Mesenchymal stem cell (in vitro differentiated cells and primary cell): Measurements from ENCODE around the gene CDH18.

Experiments
- DNase-seq: peaks from one replicate; pipeline ENCODE4 v3.0.0-alpha.2; 2013
- H2AFZ ChIP-seq: one replicate; pipeline ENCODE4 v1.6.1; 2013; ENCODE audit warnings: low read depth, mild to moderate bottlenecking, control low read depth, inconsistent platforms, low read length, moderate library complexity
- H2AK5ac ChIP-seq: 2 replicates; pipeline ENCODE4 v1.6.1; 2013; ENCODE audit warnings: low read length, moderate library complexity, mild to moderate bottlenecking, inconsistent platforms; ENCODE audit not compliant: severe bottlenecking
- H2BK120ac ChIP-seq: one replicate; pipeline ENCODE4 v1.6.1; 2013; ENCODE audit warnings: low read depth, mild to moderate bottlenecking, inconsistent platforms, low read length, moderate library complexity
- H2BK12ac ChIP-seq, 2 experiments: one replicate each; pipeline ENCODE4 v1.6.1; 2013; ENCODE audit warnings: inconsistent platforms in 2 of 2, low read length in 2 of 2, mild to moderate bottlenecking in 2 of 2, moderate library complexity in 2 of 2, control low read depth in 1 of 2
- H2BK15ac ChIP-seq: one replicate; pipeline ENCODE4 v1.6.1; 2013; ENCODE audit warnings: mild to moderate bottlenecking, low read depth, inconsistent platforms; ENCODE audit not compliant: poor library complexity, severe bottlenecking
- H2BK5ac ChIP-seq: 2 replicates; pipeline ENCODE4 v1.6.1; 2013; ENCODE audit warnings: low read depth, mild to moderate bottlenecking, low read length, control low read depth, inconsistent platforms; ENCODE audit not compliant: poor library complexity, severe bottlenecking
- H3K14ac ChIP-seq, 2 experiments: one replicate each; pipeline ENCODE4 v1.6.1; 2013; ENCODE audit warnings: inconsistent platforms in 2 of 2, low read length in 2 of 2, control low read depth in 1 of 2, mild to moderate bottlenecking in 1 of 2, moderate library complexity in 1 of 2
- H3K18ac ChIP-seq, 2 experiments: one replicate each; pipeline ENCODE4 v1.6.1; 2013; ENCODE audit warnings: inconsistent platforms in 2 of 2, low read length in 2 of 2, control low read depth in 1 of 2, low read depth in 1 of 2, mild to moderate bottlenecking in 1 of 2
- H3K23ac ChIP-seq, 2 experiments: one replicate each; pipeline ENCODE4 v1.6.1; 2013; ENCODE audit warnings: inconsistent platforms in 2 of 2, low read length in 2 of 2, mild to moderate bottlenecking in 2 of 2, moderate library complexity in 2 of 2, control low read depth in 1 of 2
- H3K27ac ChIP-seq: 2 replicates; pipeline ENCODE4 v1.5.1; 2013; ENCODE audit warnings: mild to moderate bottlenecking, moderate library complexity, low read length, control low read depth, inconsistent platforms; ENCODE audit not compliant: poor library complexity, severe bottlenecking
- H3K27me3 ChIP-seq, 2 experiments: 2 replicates each; pipeline versions ENCODE4 v1.6.1 to v1.7.0; 2013; ENCODE audit warnings: low read length in 2 of 2, mild to moderate bottlenecking in 2 of 2, moderate library complexity in 2 of 2, control low read depth in 1 of 2, inconsistent platforms in 1 of 2; ENCODE audit not compliant: control insufficient read depth in 1 of 2, insufficient read depth in 1 of 2
- H3K36me3 ChIP-seq, 2 experiments: 2 replicates each; pipeline versions ENCODE4 v1.6.1 to v1.7.0; 2013; ENCODE audit warnings: low read length in 2 of 2, control low read depth in 1 of 2, inconsistent platforms in 1 of 2, low read depth in 1 of 2, mild to moderate bottlenecking in 1 of 2; ENCODE audit not compliant: insufficient read depth in 2 of 2, control insufficient read depth in 1 of 2
- H3K4ac ChIP-seq, 2 experiments: one replicate each; pipeline ENCODE4 v1.6.1; 2013; ENCODE audit warnings: inconsistent platforms in 2 of 2, low read length in 2 of 2, mild to moderate bottlenecking in 2 of 2, moderate library complexity in 2 of 2, control low read depth in 1 of 2, low read depth in 1 of 2
- H3K4me1 ChIP-seq: 2 replicates; pipeline ENCODE4 v1.6.1; 2013; ENCODE audit warnings: low read depth, low read length, control low read depth; ENCODE audit not compliant: control insufficient read depth, insufficient read depth
- H3K4me2 ChIP-seq: 2 replicates; pipeline ENCODE4 v1.6.1; 2013; ENCODE audit warnings: low read length, mild to moderate bottlenecking, inconsistent platforms; ENCODE audit not compliant: poor library complexity, severe bottlenecking
- H3K4me3 ChIP-seq, 2 experiments: 2 replicates each; pipeline versions ENCODE4 v1.5.1 to v1.7.0; 2013; ENCODE audit warnings: low read length in 2 of 2, mild to moderate bottlenecking in 2 of 2, control low read depth in 1 of 2, low read depth in 1 of 2; ENCODE audit not compliant: insufficient read depth in 1 of 2
- H3K79me1 ChIP-seq: replicated peaks from 2 replicates; pipeline ENCODE4 v1.6.1; 2013; ENCODE audit warnings: mild to moderate bottlenecking, control low read depth, low read length, inconsistent platforms; ENCODE audit not compliant: poor library complexity, severe bottlenecking
- H3K9ac ChIP-seq: 2 replicates; pipeline ENCODE4 v1.7.0; 2013; ENCODE audit warnings: mild to moderate bottlenecking, low read length, moderate library complexity
- H3K9me3 ChIP-seq: 2 replicates; pipeline ENCODE4 v1.7.0; 2013; ENCODE audit warnings: mild to moderate bottlenecking, low read length; ENCODE audit not compliant: control insufficient read depth
- H4K8ac ChIP-seq: one replicate; pipeline ENCODE4 v1.6.1; 2013; ENCODE audit warnings: inconsistent platforms, mild to moderate bottlenecking, low read length, moderate library complexity
- H4K91ac ChIP-seq: one replicate; pipeline ENCODE4 v1.6.1; 2013; ENCODE audit warnings: mild to moderate bottlenecking, low read length, inconsistent platforms
- WGBS: methylation state at CpG from one replicate; pipeline ENCODE4 v1.1.7; 2013; ENCODE audit warnings: mixed read lengths; 5-methylcytosine and 5-hydroxymethylcytosine counted together

The CDH18 gene

DNA sequence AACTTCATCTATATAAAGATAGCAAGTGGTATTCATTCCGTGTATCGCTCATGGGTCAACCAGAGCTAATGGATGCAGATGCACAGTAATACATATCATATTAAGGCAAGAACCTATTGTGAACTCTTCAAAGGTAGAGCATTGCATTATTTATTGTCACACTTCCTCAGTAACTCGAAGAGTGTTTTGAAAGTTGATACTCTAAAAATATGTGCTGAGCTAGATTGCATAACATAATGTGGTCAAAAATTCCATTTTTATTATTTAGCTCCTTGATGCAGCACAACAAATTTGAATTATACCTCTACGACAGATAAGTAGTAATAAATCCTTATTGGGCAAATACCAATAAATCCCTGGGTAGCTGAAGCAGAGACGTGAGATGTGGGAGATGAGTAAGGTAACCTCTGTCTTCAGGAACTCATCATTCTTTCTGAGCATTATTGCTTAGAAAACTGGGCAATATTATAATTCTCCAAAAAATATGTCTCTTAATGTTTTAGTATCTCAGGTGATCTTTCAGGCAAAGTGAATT, 70.3 kb downstream of the CDH18 start:
- Histone ChIP-seq H3K14ac (no peak overlapping the region), H3K4me1 (no peaks in the 10 kb centered on the region)
- 79% methylated on average over 3 of the region's 5 CpGs for WGBS

GRCh38 chr5:19910136-19910535, 77.9 kb downstream of the CDH18 start:
- Histone ChIP-seq H2BK15ac (no peak overlapping the region), H3K14ac (no peak overlapping the region), H2AFZ (no peak overlapping the region), H3K18ac (no peak overlapping the region), H4K8ac (no peak overlapping the region), H2BK12ac (no peak overlapping the region), H3K23ac (no peak overlapping the region), H2BK5ac (no peak overlapping the region), H3K4ac (no peak overlapping the region), H3K9ac (no peak overlapping the region), H3K9me3 (no peaks in the 10 kb centered on the region), H3K4me3 (no peak overlapping the region), H3K4me1 (peaks cover 1% of the 10 kb centered on the region), H2BK120ac (no peak overlapping the region), H4K91ac (no peak overlapping the region), H3K27me3 (no peaks in the 10 kb centered on the region), H3K27ac (no peak overlapping the region), H3K79me1 (no peaks in the 10 kb centered on the region), H3K4me2 (no peak overlapping the region), H3K36me3 (no peaks in the 10 kb centered on the region), H2AK5ac (no peak overlapping the region)
- WGBS = 36% methylated on average over 1 of the region's 4 CpGs
- DNase-seq = no peak

More for the DNA sequence above, 70.3 kb downstream of the CDH18 start:
- no peak overlapping the region for H2BK12ac ChIP-seq
- H2BK5ac ChIP-seq = no peak overlapping the region
- H3K4me2 ChIP-seq = no peak overlapping the region
- H3K9me3 ChIP-seq = no peaks in the 10 kb centered on the region
- H3K36me3 ChIP-seq = no peaks in the 10 kb centered on the region
- H4K8ac ChIP-seq = no peak overlapping the region
- no peak overlapping the region for H2BK15ac ChIP-seq
- no peak overlapping the region for H2AFZ ChIP-seq
- H3K4ac ChIP-seq = no peak overlapping the region
- no peak overlapping the region for H3K4me3 ChIP-seq
- no peak overlapping the region for H3K23ac ChIP-seq
- H4K91ac ChIP-seq = no peak overlapping the region
- no peak overlapping the region for H2BK120ac ChIP-seq
- H3K27ac ChIP-seq = no peak overlapping the region
- H3K18ac ChIP-seq = no peak overlapping the region
- no peak overlapping the region for H2AK5ac ChIP-seq
- DNase-seq = no peak
- H3K27me3 ChIP-seq = no peaks in the 10 kb centered on the region
- H3K79me1 ChIP-seq = no peaks in the 10 kb centered on the region
- no peak overlapping the region for H3K9ac ChIP-seq

- H3K79me1 ChIP-seq = no peaks in the 10 kb centered on the region
These were observed 83.2 kb downstream of the CDH18 start for GRCh38 chr5:19904766-19905165.

GRCh38 chr5:19903611-19904010, 84.4 kb downstream of the CDH18 start:
- Histone ChIP-seq H4K91ac (no peak overlapping the region), H3K36me3 (no peaks in the 10 kb centered on the region), H3K4me2 (no peak overlapping the region), H2BK12ac (no peak overlapping the region), H3K23ac (no peak overlapping the region), H3K9me3 (no peaks in the 10 kb centered on the region), H3K79me1 (no peaks in the 10 kb centered on the region), H2AK5ac (no peak overlapping the region), H3K14ac (no peak overlapping the region), H3K4me3 (no peak overlapping the region), H3K27ac (no peak overlapping the region), H3K4me1 (no peaks in the 10 kb centered on the region), H3K9ac (no peak overlapping the region), H3K4ac (no peak overlapping the region), H4K8ac (no peak overlapping the region), H3K18ac (no peak overlapping the region), H2AFZ (no peak overlapping the region), H2BK15ac (no peak overlapping the region), H2BK5ac (no peak overlapping the region), H2BK120ac (no peak overlapping the region), H3K27me3 (no peaks in the 10 kb centered on the region)
- WGBS = 93% methylated on average over 4 of the region's 5 CpGs
- peak; percentile 13 for DNase-seq

More at GRCh38 chr5:19904766-19905165, 83.2 kb downstream of the CDH18 start:
- Histone ChIP-seq H2AK5ac (no peak overlapping the region), H3K9me3 (no peaks in the 10 kb centered on the region), H3K4me3 (no peak overlapping the region), H3K27me3 (no peaks in the 10 kb centered on the region), H2BK15ac (no peak overlapping the region), H2AFZ (no peak overlapping the region), H3K27ac (no peak overlapping the region), H3K23ac (no peak overlapping the region), H3K18ac (no peak overlapping the region), H2BK5ac (no peak overlapping the region), H3K4ac (no peak overlapping the region), H4K91ac (no peak overlapping the region), H3K14ac (no peak overlapping the region), H3K4me2 (no peak overlapping the region), H3K9ac (no peak overlapping the region), H2BK12ac (no peak overlapping the region), H3K36me3 (no peaks in the 10 kb centered on the region), H3K4me1 (no peaks in the 10 kb centered on the region), H2BK120ac (no peak overlapping the region), H4K8ac (no peak overlapping the region)
- WGBS = no CpG with 5 or more reads among the region's 1 CpG
- no peak for DNase-seq
